Gastroesophageal sphincter (tissue), 3 donors: ENCODE measurements around the gene GLTP.

Experiments
- POLR2A ChIP-seq, 2 donors: fragments of 450-650 bp; IDR thresholded peaks; one replicate each; pipeline ENCODE4 v1.6.1; 2017; ENCODE audit warnings: antibody characterized with exemption in 2 of 2, mild to moderate bottlenecking in 2 of 2, moderate library complexity in 1 of 2
- POLR2AphosphoS5 ChIP-seq: sonication (generic); formaldehyde crosslinking; IDR thresholded peaks from one replicate; pipeline ENCODE4 v1.6.1; 2017; ENCODE audit warnings: antibody characterized with exemption
- TF ChIP-seq, protein P1 (sequence below), 4 experiments: fragments of 200-600 bp in 2 of 4; fragments of 450-650 bp in 2 of 4; sonication (generic) in 1 of 4; IDR thresholded peaks; one replicate each; pipeline ENCODE4 v1.5.1; 2017 to 2019; ENCODE audit warnings: antibody characterized with exemption in 4 of 4, mild to moderate bottlenecking in 2 of 4, moderate library complexity in 2 of 4

GRCh38 chr12:109839444-109839843, 40.9 kb downstream of the GLTP start:
- TF ChIP-seq POLR2A (IDR thresholded peaks at IDR 0.05): no peak
- TF ChIP-seq, protein P1, sequence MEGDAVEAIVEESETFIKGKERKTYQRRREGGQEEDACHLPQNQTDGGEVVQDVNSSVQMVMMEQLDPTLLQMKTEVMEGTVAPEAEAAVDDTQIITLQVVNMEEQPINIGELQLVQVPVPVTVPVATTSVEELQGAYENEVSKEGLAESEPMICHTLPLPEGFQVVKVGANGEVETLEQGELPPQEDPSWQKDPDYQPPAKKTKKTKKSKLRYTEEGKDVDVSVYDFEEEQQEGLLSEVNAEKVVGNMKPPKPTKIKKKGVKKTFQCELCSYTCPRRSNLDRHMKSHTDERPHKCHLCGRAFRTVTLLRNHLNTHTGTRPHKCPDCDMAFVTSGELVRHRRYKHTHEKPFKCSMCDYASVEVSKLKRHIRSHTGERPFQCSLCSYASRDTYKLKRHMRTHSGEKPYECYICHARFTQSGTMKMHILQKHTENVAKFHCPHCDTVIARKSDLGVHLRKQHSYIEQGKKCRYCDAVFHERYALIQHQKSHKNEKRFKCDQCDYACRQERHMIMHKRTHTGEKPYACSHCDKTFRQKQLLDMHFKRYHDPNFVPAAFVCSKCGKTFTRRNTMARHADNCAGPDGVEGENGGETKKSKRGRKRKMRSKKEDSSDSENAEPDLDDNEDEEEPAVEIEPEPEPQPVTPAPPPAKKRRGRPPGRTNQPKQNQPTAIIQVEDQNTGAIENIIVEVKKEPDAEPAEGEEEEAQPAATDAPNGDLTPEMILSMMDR (IDR thresholded peaks at IDR 0.05): no peak
- TF ChIP-seq POLR2AphosphoS5: no peak
